HepG2 (cell line): ENCODE measurements around the gene BCAP29.

ENCODE experiments used
- NCOA2 ChIP-seq: sonication (generic); formaldehyde crosslinking; IDR thresholded peaks from 2 replicates; pipeline ENCODE4 v1.8.0; 2022; ENCODE audit warnings: inconsistent platforms
- NFE2 ChIP-seq: sonication (generic); formaldehyde crosslinking; IDR thresholded peaks from 2 replicates; pipeline ENCODE4 v1.4.0; 2020; ENCODE audit warnings: missing genetic modification reagents
- PBX3 ChIP-seq: sonication (generic); formaldehyde crosslinking; IDR thresholded peaks from 2 replicates; pipeline ENCODE4 v1.8.1; 2023; ENCODE audit warnings: missing genetic modification reagents, inconsistent platforms, borderline replicate concordance
- POLR2AphosphoS5 ChIP-seq: IDR thresholded peaks from 2 replicates; pipeline ENCODE4 v1.6.1; 2012; ENCODE audit warnings: low read depth, low read length
- TOPORS ChIP-seq: sonication (generic); formaldehyde crosslinking; IDR thresholded peaks from 2 replicates; pipeline ENCODE4 v1.8.0; 2023; ENCODE audit warnings: mild to moderate bottlenecking, missing genetic modification reagents

GRCh38 chr7:107580716-107581383, 804 bp downstream of the BCAP29 start:
- TF ChIP-seq NFE2 (CRISPR knock-in tag) (no peak), POLR2AphosphoS5 (no peak), NCOA2 (CRISPR knock-in tag) (no peak), TOPORS (CRISPR knock-in tag) (no peak), PBX3 (CRISPR knock-in tag) (no peak)
